Brain microvascular endothelial cell (primary cell): ENCODE data around the gene WDR31.
A peak's percentile ranks its signal among the peaks of the same experiment; 100 is the strongest.

ENCODE experiments used
- DNase-seq: peaks from one replicate; pipeline ENCODE4 v3.0.0-alpha.2; 2020
- H3K27ac ChIP-seq: fragments of 250-450 bp; sonication (Bioruptor Pico); 2 replicates; pipeline ENCODE4 v1.5.1; 2020; ENCODE audit warnings: mild to moderate bottlenecking, moderate library complexity
- H3K27me3 ChIP-seq: fragments of 250-450 bp; sonication (Bioruptor Pico); replicated peaks from 2 replicates; pipeline ENCODE4 v1.5.1; 2020; ENCODE audit warnings: mild to moderate bottlenecking
- H3K36me3 ChIP-seq: fragments of 250-450 bp; sonication (Bioruptor Pico); replicated peaks from 2 replicates; pipeline ENCODE4 v1.5.1; 2020; ENCODE audit warnings: mild to moderate bottlenecking
- H3K4me3 ChIP-seq: 2 replicates; pipeline ENCODE4 v1.5.1; 2011; ENCODE audit warnings: low read depth, mild to moderate bottlenecking, control low read depth, low read length, moderate library complexity
- in situ Hi-C: cut with HindIII; loops from 2 replicates; pipeline ENCODE4 v1.10.0; 2017; ENCODE audit warnings: low sequenced_read_pairs, low pct_ligation_motif_present
- TF ChIP-seq, protein P1 (sequence below): IDR thresholded peaks from 2 replicates; pipeline ENCODE4 v1.5.1; 2011; ENCODE audit warnings: low read depth, mild to moderate bottlenecking, moderate library complexity, low read length, control low read depth, inconsistent platforms; ENCODE audit errors: missing control alignments

The WDR31 gene

DNA sequence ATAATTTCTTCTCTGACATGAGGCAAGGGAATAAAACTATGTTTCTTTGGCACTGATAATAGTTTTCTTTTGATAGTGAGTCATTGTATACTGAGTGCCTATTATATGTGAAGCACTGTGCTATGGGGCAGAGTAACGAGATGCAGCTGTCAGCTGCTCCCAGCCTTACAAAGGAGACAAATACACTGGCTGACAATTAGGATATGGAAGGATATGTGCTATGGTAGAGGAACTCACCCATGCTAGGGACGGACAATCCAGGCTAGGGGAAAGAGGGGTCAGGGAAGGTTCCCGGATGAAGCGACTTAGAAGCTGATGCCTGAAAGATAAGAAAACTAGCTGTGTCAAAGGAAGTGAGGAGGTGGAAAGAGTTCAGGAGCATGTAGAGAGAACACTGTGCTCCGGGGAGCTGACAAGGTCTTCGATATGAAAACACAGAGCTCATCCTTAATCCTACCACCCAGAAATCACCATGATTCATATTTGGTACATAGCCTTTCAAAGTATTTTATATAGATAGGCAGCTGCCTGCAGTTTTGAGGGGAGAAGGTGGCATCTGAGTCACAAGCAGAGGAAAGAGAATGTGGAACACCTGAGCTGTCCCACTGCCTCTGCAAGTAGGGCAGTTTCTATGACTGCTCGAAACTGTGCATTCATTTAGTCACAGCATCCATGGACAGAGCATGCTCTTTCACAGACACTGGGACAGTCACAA lies 21.4 kb upstream of the WDR31 start:
- DNase-seq: peak; percentile 38
- Histone ChIP-seq H3K4me3 (no peak overlapping the region), H3K27ac (no peak overlapping the region), H3K27me3 (peaks cover 5% of the 10 kb centered on the region), H3K36me3 (no peaks in the 10 kb centered on the region)
- in situ Hi-C loops: no loop called here
- TF ChIP-seq, protein P1, sequence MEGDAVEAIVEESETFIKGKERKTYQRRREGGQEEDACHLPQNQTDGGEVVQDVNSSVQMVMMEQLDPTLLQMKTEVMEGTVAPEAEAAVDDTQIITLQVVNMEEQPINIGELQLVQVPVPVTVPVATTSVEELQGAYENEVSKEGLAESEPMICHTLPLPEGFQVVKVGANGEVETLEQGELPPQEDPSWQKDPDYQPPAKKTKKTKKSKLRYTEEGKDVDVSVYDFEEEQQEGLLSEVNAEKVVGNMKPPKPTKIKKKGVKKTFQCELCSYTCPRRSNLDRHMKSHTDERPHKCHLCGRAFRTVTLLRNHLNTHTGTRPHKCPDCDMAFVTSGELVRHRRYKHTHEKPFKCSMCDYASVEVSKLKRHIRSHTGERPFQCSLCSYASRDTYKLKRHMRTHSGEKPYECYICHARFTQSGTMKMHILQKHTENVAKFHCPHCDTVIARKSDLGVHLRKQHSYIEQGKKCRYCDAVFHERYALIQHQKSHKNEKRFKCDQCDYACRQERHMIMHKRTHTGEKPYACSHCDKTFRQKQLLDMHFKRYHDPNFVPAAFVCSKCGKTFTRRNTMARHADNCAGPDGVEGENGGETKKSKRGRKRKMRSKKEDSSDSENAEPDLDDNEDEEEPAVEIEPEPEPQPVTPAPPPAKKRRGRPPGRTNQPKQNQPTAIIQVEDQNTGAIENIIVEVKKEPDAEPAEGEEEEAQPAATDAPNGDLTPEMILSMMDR: no peak

DNA sequence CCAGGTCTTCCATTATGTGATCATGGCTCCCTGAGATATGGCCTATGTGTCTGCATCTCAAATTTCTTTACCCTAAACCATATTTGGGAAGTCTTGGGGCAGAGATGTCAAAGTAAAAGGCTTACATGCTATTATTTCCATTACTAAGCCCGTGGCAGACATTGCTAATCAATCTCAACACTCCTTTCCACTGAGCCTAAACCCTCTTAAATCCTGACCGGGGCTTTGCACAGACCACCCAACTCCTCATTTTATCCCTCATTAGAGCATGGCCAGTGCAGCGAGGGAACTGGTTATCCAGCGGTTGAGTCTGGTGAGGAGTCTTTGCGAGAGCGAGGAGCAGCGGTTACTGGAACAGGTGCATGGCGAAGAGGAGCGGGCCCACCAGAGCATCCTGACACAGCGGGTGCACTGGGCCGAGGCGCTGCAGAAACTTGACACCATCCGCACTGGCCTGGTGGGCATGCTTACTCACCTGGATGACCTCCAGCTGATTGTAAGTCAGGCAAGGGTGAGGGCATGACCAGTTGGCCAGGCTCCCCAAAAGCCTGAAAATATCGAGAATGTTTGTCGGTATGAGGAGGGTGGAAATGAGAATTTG lies 20.3 kb upstream of the WDR31 start:
- H3K36me3 ChIP-seq: no peaks in the 10 kb centered on the region
- H3K4me3 ChIP-seq: no peak overlapping the region
- peaks cover 5% of the 10 kb centered on the region for H3K27me3 ChIP-seq
- in situ Hi-C loops: no loop called here
- H3K27ac ChIP-seq: no peak overlapping the region
- no peak for DNase-seq
- TF ChIP-seq, protein P1: no peak

DNA sequence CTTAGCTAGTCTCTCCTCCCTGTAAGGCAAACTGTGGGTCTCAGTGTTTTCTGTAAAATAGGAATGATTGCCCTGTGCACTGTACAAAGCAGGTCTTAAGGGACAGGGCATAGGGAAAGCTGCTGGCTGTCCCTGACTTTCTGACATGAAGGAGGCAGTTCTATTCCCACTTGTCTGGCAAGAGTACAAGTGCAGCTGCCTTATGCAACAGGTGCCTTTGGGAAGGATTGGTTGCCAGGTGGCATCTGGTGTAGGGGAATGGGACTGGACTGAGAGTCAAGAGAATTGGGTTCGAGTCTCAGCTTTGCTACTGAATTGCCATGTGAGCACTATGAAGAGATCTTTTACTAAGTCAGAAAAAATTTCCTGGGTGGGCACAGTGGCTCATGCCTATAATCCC lies 19.3 kb upstream of the WDR31 start:
- DNase-seq: no peak
- H3K4me3 ChIP-seq: no peak overlapping the region
- in situ Hi-C loops: no loop called here

DNA sequence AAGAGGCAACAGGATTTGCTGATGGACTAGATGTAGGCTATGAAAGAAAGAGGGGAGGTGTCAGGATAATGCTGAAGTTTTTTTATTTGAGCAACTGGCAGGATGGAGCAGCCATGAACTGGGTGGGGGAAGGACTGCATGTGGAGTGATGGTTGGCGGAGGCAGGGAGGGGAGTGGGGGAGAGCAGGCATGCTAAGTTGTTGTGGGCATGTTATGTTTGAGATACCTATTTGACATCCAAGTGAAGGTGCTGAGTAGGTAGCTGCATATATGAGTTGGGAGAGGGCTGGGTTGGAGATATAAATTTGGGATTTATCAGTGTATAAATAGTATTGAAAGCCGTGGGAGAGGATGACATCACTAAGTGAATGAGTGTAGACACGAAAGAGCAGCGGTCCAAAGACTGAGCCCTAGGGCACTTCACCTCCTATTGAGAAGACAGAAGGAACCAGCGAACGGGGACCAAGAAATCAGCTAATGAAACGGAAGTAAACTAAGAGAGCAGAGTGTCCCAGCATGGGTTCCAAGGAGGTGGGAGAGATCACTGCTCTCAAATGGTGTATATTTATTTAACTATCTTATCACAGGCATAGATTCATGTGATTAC lies 16.7 kb upstream of the WDR31 start:
- DNase-seq: no peak
- in situ Hi-C loops: no loop called here
- H3K27me3 ChIP-seq: peaks cover 17% of the 10 kb centered on the region
- TF ChIP-seq, protein P1: no peak
- H3K4me3 ChIP-seq: no peak overlapping the region
- H3K36me3 ChIP-seq: no peaks in the 10 kb centered on the region
- H3K27ac ChIP-seq: no peak overlapping the region

More for the DNA sequence above, 19.3 kb upstream of the WDR31 start:
- TF ChIP-seq, protein P1: no peak
- peaks cover 5% of the 10 kb centered on the region for H3K27me3 ChIP-seq
- no peaks in the 10 kb centered on the region for H3K36me3 ChIP-seq
- no peak overlapping the region for H3K27ac ChIP-seq

DNA sequence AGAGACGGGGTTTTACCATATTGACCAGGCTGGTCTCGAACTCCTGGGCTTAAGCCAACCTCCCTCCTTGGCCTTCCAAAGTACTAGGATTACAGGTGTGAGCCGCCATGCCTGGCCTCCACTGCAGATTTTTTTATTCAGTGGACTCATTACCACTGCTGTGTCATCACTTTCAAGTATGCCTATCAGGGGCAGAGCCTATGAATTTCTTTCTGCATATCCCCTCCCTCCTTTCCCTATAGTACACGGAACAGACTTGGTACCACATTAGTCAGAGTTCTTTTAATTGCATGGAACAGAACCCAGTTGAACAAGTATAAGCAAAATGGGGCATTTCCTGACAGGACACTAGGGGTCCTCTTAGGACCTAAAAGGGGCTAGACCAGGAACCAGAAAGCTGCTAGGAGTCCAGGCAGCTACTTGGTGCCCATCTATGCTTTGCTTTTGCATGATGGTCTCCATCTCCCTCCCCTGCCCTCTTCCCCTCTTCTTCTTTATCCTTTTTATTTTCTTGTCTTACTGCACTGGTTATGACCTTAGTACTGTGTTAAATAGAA lies 15.0 kb upstream of the WDR31 start:
- TF ChIP-seq, protein P1: peak; percentile 43
- peaks cover 31% of the 10 kb centered on the region for H3K27me3 ChIP-seq
- in situ Hi-C loops: no loop called here
- H3K27ac ChIP-seq: no peak overlapping the region
- DNase-seq: no peak
- no peaks in the 10 kb centered on the region for H3K36me3 ChIP-seq
- H3K4me3 ChIP-seq: no peak overlapping the region
